ENCODE results near the gene LIN37.

The LIN37 gene

GRCh38 chr19:35748106-35749020, at the start of gene LIN37:
LIN37 (plus strand) TSS chr19:35748576; CDS start chr19:35748725, 149 bp downstream.
- peak; percentile 96 to 98 for DNase-seq (ENCODE audit: low read depth in 2 of 2)

GRCh38 chr19:35702223-35703012, 46.0 kb upstream of the LIN37 start:
- peak; percentile 92 to 93 for DNase-seq (ENCODE audit: low read depth in 2 of 2)

- DNase-seq (ENCODE audit: low read depth in 2 of 2), result no peak
Measured at GRCh38 chr19:35703343-35703742, 45.0 kb upstream of the LIN37 start.

- DNase-seq (ENCODE audit: low read depth in 2 of 2), result no peak
Measured at GRCh38 chr19:35704218-35704617, 44.2 kb upstream of the LIN37 start, which contains the start of gene ZBTB32. ZBTB32 (plus strand) TSS chr19:35704558; CDS start chr19:35714627, 10,069 bp downstream.

GRCh38 chr19:35708391-35708790, 40.0 kb upstream of the LIN37 start:
- DNase-seq (ENCODE audit: low read depth in 2 of 2), result no peak

GRCh38 chr19:35710784-35711723, 37.3 kb upstream of the LIN37 start:
- DNase-seq (ENCODE audit: low read depth in 2 of 2), result peak; percentile 74 to 76

GRCh38 chr19:35712567-35713505, 35.5 kb upstream of the LIN37 start:
- DNase-seq (ENCODE audit: low read depth in 2 of 2), result peak; percentile 86 to 89

GRCh38 chr19:35713506-35713850, 34.9 kb upstream of the LIN37 start:
- no peak for DNase-seq (ENCODE audit: low read depth in 2 of 2)

- DNase-seq (ENCODE audit: low read depth in 2 of 2), result no peak
Measured at GRCh38 chr19:35713904-35714495, 34.4 kb upstream of the LIN37 start.

GRCh38 chr19:35714601-35715354, 33.6 kb upstream of the LIN37 start:
- DNase-seq (ENCODE audit: low read depth in 2 of 2), result no peak

GRCh38 chr19:35715355-35715809, 33.0 kb upstream of the LIN37 start:
- DNase-seq (ENCODE audit: low read depth in 2 of 2), result no peak

GRCh38 chr19:35715981-35716800, 32.2 kb upstream of the LIN37 start:
- no peak for DNase-seq (ENCODE audit: low read depth in 2 of 2)

- peak; percentile 72 to 96 for DNase-seq (ENCODE audit: low read depth in 2 of 2)
Measured at GRCh38 chr19:35716801-35717664, 31.3 kb upstream of the LIN37 start.

- peak in 1 of 2 donors; percentile 95 for DNase-seq (ENCODE audit: low read depth in 2 of 2)
Measured at GRCh38 chr19:35717665-35718344, 30.6 kb upstream of the LIN37 start, which contains the start of gene KMT2B. KMT2B (plus strand) TSS chr19:35718003; CDS start chr19:35718019, 16 bp downstream.

GRCh38 chr19:35718345-35719041, 29.9 kb upstream of the LIN37 start:
- peak; percentile 49 to 59 for DNase-seq (ENCODE audit: low read depth in 2 of 2)

All from stimulated activated CD8-positive, alpha-beta memory T cell treated with anti-CD3 and anti-CD28 coated beads, Interleukin-15, amount 100 ng/mL, for 48 hours (primary cell).